HepG2 (cell line): ENCODE results near the gene ENO2. TPM values are rescaled to one million over a fixed set of nuclear protein-coding genes. Genes with fewer than 3 reads are reported as not detected.
A peak's percentile ranks its signal among the peaks of the same experiment; 100 is the strongest.

Source experiments
- ATAC-seq: fragments of 200-7000 bp; cut with Tn5 transposase; 3 replicates; pipeline ENCODE4 v1.9.1; 2020; ENCODE audit warnings: mild to moderate bottlenecking, moderate library complexity
- BruUV-seq: library from RNA; stranded (reverse); fragments of 400-500 nt; replicated peaks from 2 replicates; lab custom pipeline; 2021; lab: Mats Ljungman, UMichigan
- CTCF ChIA-PET: fragments of 300-600 bp; formaldehyde crosslinking; extraction: SDS; loops from one replicate; lab custom pipeline; 2021; ENCODE audit warnings: low total read pairs, inconsistent platforms, low intra/inter-chr PET ratio; lab: Yijun Ruan, JAX
- POLR2A ChIA-PET: fragments of 350-600 bp; sonication (Branson Sonifier 250); formaldehyde crosslinking; loops from one replicate; lab custom pipeline; 2020; ENCODE audit warnings: antibody characterized with exemption, inconsistent platforms; lab: Yijun Ruan, JAX
- DNase-seq: peaks from one replicate; pipeline ENCODE4 v3.0.0-alpha.2; 2015; ENCODE audit warnings: low spot score
- FAIRE-seq: peaks from 3 replicates; lab custom pipeline; 2011; peaks lifted over from hg19 to GRCh38; lab: Jason Lieb, UNC
- H2AFZ ChIP-seq: one replicate; pipeline ENCODE4 v1.6.1; 2011; ENCODE audit warnings: low read length, inconsistent platforms
- H3K27ac ChIP-seq: fragments of 300-600 bp; 3 replicates; pipeline ENCODE4 v1.8.0; 2011; ENCODE audit warnings: mixed run types, mild to moderate bottlenecking, mixed read lengths, low read length, inconsistent platforms; ENCODE audit not compliant: insufficient read depth; ENCODE audit errors: extremely low read length
- H3K27me3 ChIP-seq, 2 experiments: fragments of 200-600 bp in 1 of 2; 2 replicates in 1 of 2; 3 replicates in 1 of 2; pipeline versions ENCODE4 v1.6.0 to v1.8.0; 2011; ENCODE audit warnings: low read length in 2 of 2, mild to moderate bottlenecking in 2 of 2, moderate library complexity in 2 of 2, inconsistent platforms in 1 of 2; ENCODE audit not compliant: insufficient read depth in 2 of 2, control insufficient read depth in 1 of 2
- H3K36me3 ChIP-seq, 2 experiments: fragments of 200-600 bp in 1 of 2; replicated peaks in 1 of 2; 2 replicates in 1 of 2; 3 replicates in 1 of 2; pipeline versions ENCODE4 v1.5.1 to v1.8.0; 2011; ENCODE audit warnings: low read length in 2 of 2, inconsistent platforms in 1 of 2; ENCODE audit not compliant: insufficient read depth in 2 of 2, control insufficient read depth in 1 of 2
- H3K4me1 ChIP-seq: 2 replicates; pipeline ENCODE4 v1.5.1; 2012; ENCODE audit warnings: low read length, inconsistent platforms; ENCODE audit not compliant: insufficient read depth
- H3K4me2 ChIP-seq: 2 replicates; pipeline ENCODE4 v1.6.0; 2011; ENCODE audit warnings: low read depth, low read length, inconsistent platforms
- H3K4me3 ChIP-seq, 3 experiments: fragments of 200-600 bp in 1 of 3; sonication (generic), shearing (Covaris generic) in 1 of 3; replicated peaks in 1 of 3; 2 replicates each; pipeline ENCODE4 v1.5.1; 2011 to 2016; ENCODE audit warnings: low read length in 3 of 3, inconsistent platforms in 2 of 3, low read depth in 2 of 3, mild to moderate bottlenecking in 2 of 3, control low read depth in 1 of 3, mixed read lengths in 1 of 3; ENCODE audit not compliant: insufficient read depth in 1 of 3
- H3K79me2 ChIP-seq: one replicate; pipeline ENCODE4 v1.6.1; 2011; ENCODE audit warnings: low read length, inconsistent platforms; ENCODE audit not compliant: insufficient read depth
- H3K9ac ChIP-seq: 2 replicates; pipeline ENCODE4 v1.6.0; 2011; ENCODE audit warnings: mild to moderate bottlenecking, low read depth, low read length, inconsistent platforms; ENCODE audit not compliant: insufficient read depth
- H3K9me3 ChIP-seq: 2 replicates; pipeline ENCODE4 v1.5.1; 2012; ENCODE audit warnings: mild to moderate bottlenecking, low read length
- H4K20me1 ChIP-seq: 2 replicates; pipeline ENCODE4 v1.6.0; 2011; ENCODE audit warnings: inconsistent platforms, mild to moderate bottlenecking, low read length, moderate library complexity; ENCODE audit not compliant: insufficient read depth
- AGO2 ChIP-seq: fragments of 200-400 bp; formaldehyde crosslinking; optimal IDR thresholded peaks from 2 replicates; pipeline ENCODE3; 2017; ENCODE audit warnings: mild to moderate bottlenecking, low read depth, low read length, moderate library complexity
- DNMT3B ChIP-seq: conservative IDR thresholded peaks from 2 replicates; pipeline ENCODE4 v1.6.1; 2016; ENCODE audit warnings: missing biosample characterization, control low read depth
- HMG20A ChIP-seq: IDR thresholded peaks from 2 replicates; pipeline ENCODE4 v1.6.1; 2016; ENCODE audit warnings: borderline replicate concordance
- MLLT10 ChIP-seq: sonication (generic); formaldehyde crosslinking; IDR thresholded peaks from 2 replicates; pipeline ENCODE4 v1.4.0; 2020; ENCODE audit warnings: missing genetic modification reagents
- MTA1 ChIP-seq: sonication (generic); formaldehyde crosslinking; IDR thresholded peaks from 2 replicates; pipeline ENCODE4 v1.4.0; 2020; ENCODE audit warnings: missing genetic modification reagents, mild to moderate bottlenecking, borderline replicate concordance
- TBP ChIP-seq: sonication (generic); formaldehyde crosslinking; IDR thresholded peaks from 2 replicates; pipeline ENCODE4 v1.5.0; 2020; ENCODE audit warnings: missing genetic modification reagents
- ZNF124 ChIP-seq: sonication (generic); formaldehyde crosslinking; IDR thresholded peaks from 2 replicates; pipeline ENCODE4 v1.4.0; 2020; ENCODE audit warnings: missing genetic modification reagents
- WGBS: methylation state at CpG from one replicate; pipeline ENCODE4 v1.1.6; 2017; ENCODE audit warnings: low lambda C conversion rate; 5-methylcytosine and 5-hydroxymethylcytosine counted together
- in situ Hi-C: cut with HindIII; loops from 2 replicates; pipeline ENCODE4 v1.10.0; 2017; ENCODE audit warnings: low pct_unique_long_range_greater_than_20kb; ENCODE audit not compliant: extremely low pct_ligation_motif_present
- intact Hi-C: fragments of 100-400 bp; cut with micrococcal nuclease; formaldehyde crosslinking; loops from one replicate; pipeline ENCODE4 v1.10.0; 2022; ENCODE audit not compliant: unreplicated experiment
- polyA plus RNA-seq, 8 experiments: library from polyadenylated mRNA; depleted of rRNA in 3 of 8; stranded (reverse) in 7 of 8; unstranded in 1 of 8; fragments of >200 nt; fragmentation: Illumina TruSeq in 4 of 8; extraction: Trizol in 4 of 8; gene quantifications; 2 replicates each; pipeline versions ENCODE4 v1.2.1 to v1.2.3, GENCODE V29; 2011 to 2016; ENCODE audit warnings: low read depth in 4 of 8, missing spikeins in 1 of 8, mixed read lengths in 1 of 8; ENCODE audit not compliant: insufficient read depth in 1 of 8
- total RNA-seq, 5 experiments: library from RNA; depleted of rRNA; stranded (reverse); fragments of >200 nt; fragmentation: Illumina TruSeq; extraction: Trizol; gene quantifications; 2 replicates each; pipeline ENCODE4 v1.2.3, GENCODE V29; 2016; ENCODE audit warnings: low read depth in 1 of 5

ENO2 gene
- total and polyA plus RNA-seq, 2 of the 13 experiments (the other 11 are each of a cell fraction or from before 2014, with no cell fraction given) = 19.3 to 136 TPM

GRCh38 chr12:6938353-6939190 is 24.2 kb downstream of the ENO2 start:
- WGBS = 87% methylated on average over 15 of the region's 32 CpGs
- no peak for DNase-seq
- H3K27me3 ChIP-seq = no peaks in the 10 kb centered on the region
- H3K9me3 ChIP-seq = no peaks in the 10 kb centered on the region
- no peak overlapping the region for H2AFZ ChIP-seq
- peaks cover 7 to 33% of the 10 kb centered on the region in 2 experiments for H3K36me3 ChIP-seq
- TF ChIP-seq HMG20A (CRISPR knock-in tag) = no peak
- peak; percentile 61 for TF ChIP-seq AGO2
- TF ChIP-seq MLLT10 (CRISPR knock-in tag) = no peak
- 0 out of 2 replicates have a peak, but pooled peaks have one; percentile 6 for TF ChIP-seq MTA1 (CRISPR knock-in tag)
- peak overlapping the region; percentile 87 for H3K4me2 ChIP-seq
- peaks cover 33% of the 10 kb centered on the region for H3K4me1 ChIP-seq
- ChIA-PET CTCF (interaction anchor here (1.8 to 2.5 kb wide), 2 partner anchors 15 to 69 kb away, joined by 14 to 16 read pairs; no protein-coding TSS in a partner anchor), POLR2A (interaction anchor here (0.8 to 4.6 kb wide), 16 partner anchors 8 to 215 kb away, joined by 3 to 30 read pairs (median 10); partner anchors contain the start of genes ATN1, C1RL, COPS7A and ENO2)
- no TSS peak for BruUV-seq
- no peaks in the 10 kb centered on the region for H4K20me1 ChIP-seq
- H3K79me2 ChIP-seq = no peaks in the 10 kb centered on the region
- intact Hi-C loops = loop anchor here (2.0 kb wide), 1 partner anchor 14 kb away; no protein-coding TSS in a partner anchor
- in situ Hi-C loops = no loop called here
- FAIRE-seq = no peak
- ATAC-seq = no peak
- peak overlapping the region; percentile 90 for H3K27ac ChIP-seq
- peak overlapping the region in 2 of 3 experiments; percentile 28 to 78; a peak in 4 of 6 replicates for H3K4me3 ChIP-seq
- peak overlapping the region; percentile 93 for H3K9ac ChIP-seq

GRCh38 chr12:6939191-6939540 is 24.8 kb downstream of the ENO2 start:
- Histone ChIP-seq H3K9me3 (no peaks in the 10 kb centered on the region), H3K4me2 (no peak overlapping the region), H3K27me3 (no peaks in the 10 kb centered on the region), H3K9ac (no peak overlapping the region), H3K4me1 (peaks cover 33% of the 10 kb centered on the region), H3K27ac (no peak overlapping the region), H3K79me2 (no peaks in the 10 kb centered on the region), H3K36me3 (peaks cover 3 to 27% of the 10 kb centered on the region in 2 experiments), H2AFZ (no peak overlapping the region), H3K4me3 (no peak overlapping the region), H4K20me1 (no peaks in the 10 kb centered on the region)
- TF ChIP-seq TBP = no peak
- TF ChIP-seq ZNF124 (CRISPR knock-in tag) = no peak
- no peak for TF ChIP-seq DNMT3B
- no TSS peak for BruUV-seq
- intact Hi-C loops (loop anchor here (2.0 kb wide), 1 partner anchor 14 kb away; no protein-coding TSS in a partner anchor), in situ Hi-C loops (no loop called here)
- DNase-seq (no peak), FAIRE-seq (no peak), ATAC-seq (no peak)
- ChIA-PET CTCF (interaction anchor here (2.5 kb wide), 1 partner anchor 70 kb away, joined by 14 read pairs; no protein-coding TSS in a partner anchor), POLR2A (interaction anchor here (1.0 to 4.6 kb wide), 5 partner anchors 8 to 87 kb away, joined by 3 to 30 read pairs (median 10); partner anchors contain the start of genes SPSB2 and USP5)
- WGBS = 92% methylated on average over 2 of the region's 2 CpGs
